IMR-90 (cell line): Measurements from ENCODE around the gene PHACTR3. TPM values are rescaled to one million over a fixed set of nuclear protein-coding genes. Genes with fewer than 3 reads are reported as not detected.

Experiments used
- ATAC-seq: fragments of 200-7000 bp; cut with Tn5 transposase; 2 replicates; pipeline ENCODE4 v1.9.1; 2020; ENCODE audit warnings: low read depth, mild to moderate bottlenecking, moderate library complexity
- BruUV-seq: library from RNA; stranded (reverse); fragments of 400-500 nt; replicated peaks from 2 replicates; lab custom pipeline; 2021; lab: Mats Ljungman, UMichigan
- CTCF ChIA-PET: fragments of 300-600 bp; formaldehyde crosslinking; extraction: SDS; loops from one replicate; lab custom pipeline; 2021; ENCODE audit warnings: antibody characterized with exemption; lab: Yijun Ruan, JAX
- POLR2A ChIA-PET: fragments of 300-600 bp; sonication (Branson Sonifier 250); formaldehyde crosslinking; loops from one replicate; lab custom pipeline; 2022; ENCODE audit warnings: antibody characterized with exemption; ENCODE audit not compliant: unreplicated experiment; lab: Charles Lee
- DNase-seq: peaks from one replicate; pipeline ENCODE4 v3.0.0; 2013
- H2AFZ ChIP-seq: replicated peaks from 2 replicates; pipeline ENCODE3; 2013; ENCODE audit warnings: low read length, mild to moderate bottlenecking; ENCODE audit not compliant: poor library complexity
- H2AK5ac ChIP-seq: 2 replicates; pipeline ENCODE4 v1.6.1; 2013; ENCODE audit warnings: low read depth, low read length, inconsistent platforms
- H2AK9ac ChIP-seq: replicated peaks from 2 replicates; pipeline ENCODE3; 2013; ENCODE audit warnings: mild to moderate bottlenecking, low read depth, low read length, moderate library complexity; ENCODE audit not compliant: poor library complexity
- H2BK120ac ChIP-seq: 2 replicates; pipeline ENCODE4 v1.6.1; 2013; ENCODE audit warnings: low read depth, low read length, inconsistent platforms
- H2BK15ac ChIP-seq: 3 replicates; pipeline ENCODE4 v1.6.1; 2013; ENCODE audit warnings: low read depth, low read length, inconsistent platforms
- H2BK20ac ChIP-seq: 2 replicates; pipeline ENCODE4 v1.6.1; 2013; ENCODE audit warnings: low read depth, mild to moderate bottlenecking, inconsistent platforms, low read length, moderate library complexity
- H2BK5ac ChIP-seq: 2 replicates; pipeline ENCODE4 v1.6.1; 2013; ENCODE audit warnings: mild to moderate bottlenecking, low read depth, low read length, inconsistent platforms; ENCODE audit not compliant: poor library complexity, severe bottlenecking
- H3K14ac ChIP-seq: replicated peaks from 2 replicates; pipeline ENCODE4 v1.6.1; 2013; ENCODE audit warnings: low read depth, low read length, inconsistent platforms
- H3K18ac ChIP-seq: 2 replicates; pipeline ENCODE4 v1.6.1; 2013; ENCODE audit warnings: low read depth, low read length, control low read depth
- H3K23ac ChIP-seq: 2 replicates; pipeline ENCODE4 v1.6.1; 2013; ENCODE audit warnings: low read depth, low read length, inconsistent platforms
- H3K27ac ChIP-seq: 2 replicates; pipeline ENCODE4 v1.5.1; 2013; ENCODE audit warnings: mild to moderate bottlenecking, control low read depth, low read length; ENCODE audit not compliant: insufficient read depth
- H3K27me3 ChIP-seq: 2 replicates; pipeline ENCODE4 v1.6.1; 2013; ENCODE audit warnings: low read length; ENCODE audit not compliant: control insufficient read depth, insufficient read depth
- H3K36me3 ChIP-seq: 2 replicates; pipeline ENCODE4 v1.6.1; 2013; ENCODE audit warnings: low read length, mixed read lengths; ENCODE audit not compliant: control insufficient read depth, insufficient read depth
- H3K4ac ChIP-seq: 2 replicates; pipeline ENCODE4 v1.6.1; 2013; ENCODE audit warnings: low read depth, low read length, inconsistent platforms
- H3K4me1 ChIP-seq: 2 replicates; pipeline ENCODE4 v1.6.1; 2013; ENCODE audit warnings: low read length, mixed read lengths; ENCODE audit not compliant: control insufficient read depth, insufficient read depth
- H3K4me2 ChIP-seq: 2 replicates; pipeline ENCODE4 v1.6.1; 2013; ENCODE audit warnings: low read depth, mild to moderate bottlenecking, control low read depth, low read length, moderate library complexity
- H3K4me3 ChIP-seq: 2 replicates; pipeline ENCODE4 v1.5.1; 2013; ENCODE audit warnings: low read depth, mild to moderate bottlenecking, control low read depth, low read length, moderate library complexity; ENCODE audit not compliant: insufficient read depth
- H3K56ac ChIP-seq: 2 replicates; pipeline ENCODE4 v1.6.1; 2013; ENCODE audit warnings: low read length, inconsistent platforms; ENCODE audit not compliant: insufficient read depth; ENCODE audit errors: extremely low read depth
- H3K79me1 ChIP-seq, 2 experiments: 2 replicates each; pipeline ENCODE4 v1.6.1; 2013; ENCODE audit warnings: low read length in 2 of 2, inconsistent platforms in 1 of 2, low read depth in 1 of 2
- H3K9ac ChIP-seq: 2 replicates; pipeline ENCODE4 v1.6.1; 2013; ENCODE audit warnings: low read depth, low read length, control low read depth
- H3K9me1 ChIP-seq: 2 replicates; pipeline ENCODE4 v1.6.1; 2013; ENCODE audit warnings: low read length, inconsistent platforms; ENCODE audit not compliant: insufficient read depth
- H3K9me3 ChIP-seq: 2 replicates; pipeline ENCODE4 v1.6.1; 2013; ENCODE audit warnings: low read length; ENCODE audit not compliant: control insufficient read depth, insufficient read depth
- H4K20me1 ChIP-seq: 2 replicates; pipeline ENCODE4 v1.6.1; 2013; ENCODE audit warnings: low read length, inconsistent platforms; ENCODE audit not compliant: insufficient read depth
- H4K5ac ChIP-seq: 2 replicates; pipeline ENCODE4 v1.6.1; 2013; ENCODE audit warnings: mild to moderate bottlenecking, low read depth, low read length, control low read depth
- H4K8ac ChIP-seq, 2 experiments: 2 replicates each; pipeline ENCODE4 v1.6.1; 2013; ENCODE audit warnings: low read depth in 2 of 2, low read length in 2 of 2, control low read depth in 1 of 2, inconsistent platforms in 1 of 2
- H4K91ac ChIP-seq: 2 replicates; pipeline ENCODE4 v1.6.1; 2013; ENCODE audit warnings: low read depth, low read length, inconsistent platforms; ENCODE audit not compliant: insufficient read depth
- FOS ChIP-seq: fragments of 150-350 bp; IDR thresholded peaks from 2 replicates; pipeline ENCODE4 v1.6.1; 2016; ENCODE audit warnings: low read depth, low read length
- RFX5 ChIP-seq: IDR thresholded peaks from 2 replicates; pipeline ENCODE4 v1.8.0; 2012; ENCODE audit warnings: low read depth, mild to moderate bottlenecking, low read length, moderate library complexity
- WGBS, 2 experiments: methylation state at CpG; one replicate each; pipeline versions ENCODE4 v1.1.5 to v1.1.7; 2013; ENCODE audit warnings: missing lambda C conversion rate in 2 of 2; ENCODE audit not compliant: insufficient read length in 1 of 2; ENCODE audit errors: extremely low coverage in 2 of 2; 5-methylcytosine and 5-hydroxymethylcytosine counted together
- dilution Hi-C: fragments of 300-500 bp; cut with HindIII; formaldehyde crosslinking; loops from one replicate; pipeline ENCODE4 v1.14.3; 2018; ENCODE audit warnings: low sequenced_read_pairs; ENCODE audit not compliant: unreplicated experiment
- in situ Hi-C: fragments of 300-500 bp; cut with MboI; formaldehyde crosslinking; loops from 3 replicates; pipeline ENCODE4 v1.14.3; 2019; ENCODE audit warnings: low sequenced_read_pairs, inconsistent platforms, mixed read lengths
- intact Hi-C: fragments of 100-400 bp; cut with micrococcal nuclease; formaldehyde crosslinking; loops from 2 replicates; pipeline ENCODE4 v1.10.0; 2022
- polyA plus RNA-seq, 3 experiments: library from polyadenylated mRNA; depleted of rRNA; stranded (reverse); fragments of >200 nt; gene quantifications; 2 replicates each; pipeline ENCODE4 v1.2.3, GENCODE V29; 2012; ENCODE audit warnings: low replicate concordance in 1 of 3
- total RNA-seq: library from RNA; depleted of rRNA; stranded (reverse); fragments of >200 nt; gene quantifications from 2 replicates; pipeline ENCODE4 v1.2.3, GENCODE V29; 2012

Gene PHACTR3
- total and polyA plus RNA-seq, 2 of the 4 experiments (the other 2 are of a cell fraction): not detected

DNA sequence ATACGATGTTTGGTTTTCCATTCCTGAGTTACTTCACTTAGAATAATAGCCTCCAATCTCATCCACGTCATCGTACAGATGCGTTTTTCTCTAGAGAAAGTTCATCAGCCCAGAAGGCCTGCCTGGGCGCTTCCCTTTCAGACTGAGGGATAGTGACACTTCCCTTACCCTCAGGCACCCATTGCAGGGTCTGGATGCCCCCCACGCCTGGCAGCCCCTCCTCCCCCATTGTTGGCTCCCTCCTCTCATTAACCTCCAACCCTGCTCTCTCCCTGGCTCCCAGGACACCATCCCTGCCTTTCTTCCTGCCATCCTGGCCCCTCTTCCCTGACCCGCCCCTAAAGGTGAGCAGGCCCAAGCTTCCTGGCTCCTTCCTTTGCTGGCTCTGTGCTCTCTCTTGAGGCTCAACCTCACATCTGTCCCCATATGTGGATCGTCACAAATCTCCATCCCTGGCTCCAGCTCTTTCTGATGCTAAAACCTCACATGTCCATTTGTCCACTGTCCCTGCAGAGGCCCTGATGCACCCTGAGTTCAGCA is 183.9 kb downstream of the PHACTR3 start:
- H3K36me3 ChIP-seq: no peaks in the 10 kb centered on the region
- DNase-seq: no peak
- intact Hi-C loops (no loop called here), in situ Hi-C loops (no loop called here), dilution Hi-C loops (no loop called here)
- TF ChIP-seq RFX5 (no peak), FOS (no peak)
- H4K91ac ChIP-seq: no peak overlapping the region
- H3K56ac ChIP-seq: no peak overlapping the region
- no peak overlapping the region for H3K4me2 ChIP-seq
- H2AK9ac ChIP-seq: no peak overlapping the region
- no peak overlapping the region for H3K18ac ChIP-seq
- no peaks in the 10 kb centered on the region for H3K4me1 ChIP-seq
- no peak overlapping the region for H3K4me3 ChIP-seq
- no peak overlapping the region for H3K23ac ChIP-seq
- no peaks in the 10 kb centered on the region for H3K79me1 ChIP-seq
- no peak overlapping the region for H3K9ac ChIP-seq
- no peak overlapping the region for H2BK5ac ChIP-seq
- no peaks in the 10 kb centered on the region for H4K20me1 ChIP-seq
- H2BK15ac ChIP-seq: no peak overlapping the region
- H4K5ac ChIP-seq: no peak overlapping the region
- WGBS, 2 experiments: 21% methylated on average over 3 of the region's 8 CpGs; no CpG with 5 or more reads in 1 of the 2 experiments
- no peak overlapping the region for H4K8ac ChIP-seq
- H3K4ac ChIP-seq: no peak overlapping the region
- ATAC-seq: no peak
- no peak overlapping the region for H2AK5ac ChIP-seq
- H3K27me3 ChIP-seq: no peaks in the 10 kb centered on the region
- ChIA-PET CTCF (no interaction called here), POLR2A (no interaction called here)
- H3K9me1 ChIP-seq: no peaks in the 10 kb centered on the region
- H2BK20ac ChIP-seq: no peak overlapping the region
- no TSS peak for BruUV-seq
- no peak overlapping the region for H2BK120ac ChIP-seq
- H3K9me3 ChIP-seq: peaks cover 2% of the 10 kb centered on the region; the same call in 1 of the 2 replicates
- H3K14ac ChIP-seq: no peak overlapping the region
- no peak overlapping the region for H2AFZ ChIP-seq
- no peak overlapping the region for H3K27ac ChIP-seq
